Measurements from ENCODE around the gene CAMK2D. TPM values are rescaled to one million over a fixed set of nuclear protein-coding genes. Genes with fewer than 3 reads are reported as not detected.

The CAMK2D gene
- total RNA-seq, 1 experiment from 2014 or later: 15.4 TPM

GRCh38 chr4:113575401-113575800, 186.1 kb downstream of the CAMK2D start:
- POLR2A ChIA-PET (ENCODE audit: unreplicated experiment): no interaction called here
- H3K4me1 ChIP-seq (ENCODE audit: insufficient read depth, low read length): no peaks in the 10 kb centered on the region
- H3K9ac ChIP-seq (ENCODE audit: low read length): no peak overlapping the region
- no TSS peak for BruUV-seq (replicated peaks)
- TF ChIP-seq EZH2 (IDR thresholded peaks at IDR 0.05; ENCODE audit: low read length, unreplicated experiment): no peak
- TF ChIP-seq CTCF (conservative IDR thresholded peaks at IDR 0.05; ENCODE audit: low read depth, low read length): no peak
- no peak for TF ChIP-seq EZH2phosphoT487 (IDR thresholded peaks at IDR 0.05; ENCODE audit: borderline replicate concordance, low read length)
- CTCF ChIA-PET: no interaction called here
- H3K9me3 ChIP-seq (ENCODE audit: low read length): no peaks in the 10 kb centered on the region
- no peaks in the 10 kb centered on the region for H3K9me2 ChIP-seq (replicated peaks; ENCODE audit: low read length)
- H3K4me2 ChIP-seq (ENCODE audit: low read length): no peak overlapping the region
- no peaks in the 10 kb centered on the region for H3K36me3 ChIP-seq (ENCODE audit: low read depth, low read length)
- ATAC-seq (no peak), DNase-seq (no peak)
- no peak overlapping the region for H3K27ac ChIP-seq (ENCODE audit: low read length)
- intact Hi-C loops (cut with micrococcal nuclease): no loop called here
- H3K27me3 ChIP-seq (ENCODE audit: low read length): no peaks in the 10 kb centered on the region
- H4K20me1 ChIP-seq (ENCODE audit: low read length): no peaks in the 10 kb centered on the region
- H3F3A ChIP-seq (ENCODE audit: low read length, unreplicated experiment): no peaks in the 10 kb centered on the region
- no peak overlapping the region for H3K4me3 ChIP-seq (ENCODE audit: low read length)
- no peak overlapping the region for H2AFZ ChIP-seq (ENCODE audit: low read length)
- H3K79me2 ChIP-seq (ENCODE audit: low read length): no peaks in the 10 kb centered on the region

GRCh38 chr4:113574636-113575103, 186.9 kb downstream of the CAMK2D start:
- Histone ChIP-seq H3K9ac (ENCODE audit: low read length) (no peak overlapping the region), H3K9me3 (ENCODE audit: low read length) (no peaks in the 10 kb centered on the region), H3K27me3 (ENCODE audit: low read length) (no peaks in the 10 kb centered on the region), H4K20me1 (ENCODE audit: low read length) (no peaks in the 10 kb centered on the region), H3K36me3 (ENCODE audit: low read depth, low read length) (no peaks in the 10 kb centered on the region), H2AFZ (ENCODE audit: low read length) (no peak overlapping the region), H3K9me2 (replicated peaks; ENCODE audit: low read length) (no peaks in the 10 kb centered on the region), H3K27ac (ENCODE audit: low read length) (no peak overlapping the region), H3K4me1 (ENCODE audit: insufficient read depth, low read length) (no peaks in the 10 kb centered on the region), H3F3A (ENCODE audit: low read length, unreplicated experiment) (no peaks in the 10 kb centered on the region), H3K79me2 (ENCODE audit: low read length) (no peaks in the 10 kb centered on the region), H3K4me2 (ENCODE audit: low read length) (no peak overlapping the region), H3K4me3 (ENCODE audit: low read length) (no peak overlapping the region)
- TF ChIP-seq CTCF (conservative IDR thresholded peaks at IDR 0.05; ENCODE audit: low read depth, low read length) (no peak), EZH2phosphoT487 (IDR thresholded peaks at IDR 0.05; ENCODE audit: borderline replicate concordance, low read length) (no peak), EZH2 (IDR thresholded peaks at IDR 0.05; ENCODE audit: low read length, unreplicated experiment) (no peak)
- no peak for ATAC-seq
- no peak for DNase-seq
- CTCF ChIA-PET: no interaction called here
- intact Hi-C loops (cut with micrococcal nuclease): no loop called here
- POLR2A ChIA-PET (ENCODE audit: unreplicated experiment): no interaction called here
- no TSS peak for BruUV-seq (replicated peaks)

GRCh38 chr4:113572620-113573019, 188.9 kb downstream of the CAMK2D start:
- no peaks in the 10 kb centered on the region for H3K79me2 ChIP-seq (ENCODE audit: low read length)
- CTCF ChIA-PET: no interaction called here
- no peak for ATAC-seq

More at GRCh38 chr4:113572620-113573019, 188.9 kb downstream of the CAMK2D start:
- no TSS peak for BruUV-seq (replicated peaks)
- H2AFZ ChIP-seq (ENCODE audit: low read length): no peak overlapping the region
- no peaks in the 10 kb centered on the region for H4K20me1 ChIP-seq (ENCODE audit: low read length)
- no peaks in the 10 kb centered on the region for H3K9me3 ChIP-seq (ENCODE audit: low read length)
- no peak overlapping the region for H3K9ac ChIP-seq (ENCODE audit: low read length)
- no peaks in the 10 kb centered on the region for H3F3A ChIP-seq (ENCODE audit: low read length, unreplicated experiment)
- no peak overlapping the region for H3K27ac ChIP-seq (ENCODE audit: low read length)
- no peak overlapping the region for H3K4me3 ChIP-seq (ENCODE audit: low read length)
- no peak for DNase-seq
- no peaks in the 10 kb centered on the region for H3K9me2 ChIP-seq (replicated peaks; ENCODE audit: low read length)
- H3K4me2 ChIP-seq (ENCODE audit: low read length): no peak overlapping the region
- H3K36me3 ChIP-seq (ENCODE audit: low read depth, low read length): no peaks in the 10 kb centered on the region
- no peak for TF ChIP-seq EZH2 (IDR thresholded peaks at IDR 0.05; ENCODE audit: low read length, unreplicated experiment)
- no peak for TF ChIP-seq EZH2phosphoT487 (IDR thresholded peaks at IDR 0.05; ENCODE audit: borderline replicate concordance, low read length)
- TF ChIP-seq CTCF (conservative IDR thresholded peaks at IDR 0.05; ENCODE audit: low read depth, low read length): no peak
- intact Hi-C loops (cut with micrococcal nuclease): no loop called here
- H3K27me3 ChIP-seq (ENCODE audit: low read length): no peaks in the 10 kb centered on the region
- POLR2A ChIA-PET (ENCODE audit: unreplicated experiment): no interaction called here
- no peaks in the 10 kb centered on the region for H3K4me1 ChIP-seq (ENCODE audit: insufficient read depth, low read length)
